KG1 (cell line): ENCODE measurements around the gene STBD1.
"Not testable (repeated sequence)": the region's sequence is repeated elsewhere in the genome, so short reads cannot be mapped to it uniquely, and the experiment has no call there.

Source experiments
- DNase-seq: peaks from one replicate; lab custom pipeline; 2025; lab: John Stamatoyannopoulos, UW

Gene STBD1

DNA sequence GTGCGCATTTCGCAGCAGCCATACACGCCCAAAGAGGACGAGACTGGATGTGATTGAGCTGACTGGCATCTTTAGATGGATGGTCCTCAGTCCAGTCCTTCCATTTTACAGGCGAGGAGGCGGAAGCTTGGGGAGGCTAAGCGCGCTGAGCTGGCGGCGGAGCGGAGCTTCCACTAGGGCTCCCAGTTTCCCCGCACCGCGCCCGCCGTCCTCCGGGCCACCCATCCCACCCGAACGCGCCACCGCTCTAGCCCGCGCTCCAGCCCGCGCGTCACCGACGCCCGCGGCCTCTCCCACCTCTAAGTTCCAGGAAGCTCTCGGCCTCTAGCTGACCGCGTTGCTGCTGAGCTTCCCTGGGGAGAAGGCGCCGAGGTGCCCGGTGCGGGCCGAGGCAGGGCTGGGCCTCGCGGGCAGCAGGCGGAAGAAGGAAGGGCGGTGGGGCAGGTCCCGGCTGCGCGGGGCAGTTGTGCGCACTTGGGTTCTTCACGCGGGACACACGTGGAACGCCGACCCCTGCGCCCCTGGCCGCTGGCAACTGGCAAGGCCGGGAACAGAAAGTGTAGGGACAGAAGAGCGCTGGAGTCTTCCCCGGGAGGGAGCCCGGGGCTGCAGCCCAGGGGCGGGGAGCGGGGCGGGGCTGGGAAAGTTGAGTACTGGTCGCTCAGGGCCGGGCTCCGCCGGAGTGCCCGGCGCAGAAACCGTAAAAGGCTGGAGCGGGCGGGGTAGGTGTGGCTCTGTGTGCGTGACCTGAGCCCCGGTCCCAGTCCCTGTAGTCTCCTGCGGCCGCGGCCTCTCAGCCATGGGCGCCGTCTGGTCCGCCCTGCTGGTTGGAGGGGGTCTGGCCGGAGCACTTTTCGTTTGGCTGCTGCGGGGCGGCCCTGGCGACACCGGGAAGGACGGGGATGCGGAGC, at the start of gene STBD1:
Gene STBD1, plus strand, starts transcription at position 763 of the 911 bp plus-strand sequence. Its CDS starts 37 bp downstream, at position 800.
- DNase-seq: peak; percentile 53

DNA sequence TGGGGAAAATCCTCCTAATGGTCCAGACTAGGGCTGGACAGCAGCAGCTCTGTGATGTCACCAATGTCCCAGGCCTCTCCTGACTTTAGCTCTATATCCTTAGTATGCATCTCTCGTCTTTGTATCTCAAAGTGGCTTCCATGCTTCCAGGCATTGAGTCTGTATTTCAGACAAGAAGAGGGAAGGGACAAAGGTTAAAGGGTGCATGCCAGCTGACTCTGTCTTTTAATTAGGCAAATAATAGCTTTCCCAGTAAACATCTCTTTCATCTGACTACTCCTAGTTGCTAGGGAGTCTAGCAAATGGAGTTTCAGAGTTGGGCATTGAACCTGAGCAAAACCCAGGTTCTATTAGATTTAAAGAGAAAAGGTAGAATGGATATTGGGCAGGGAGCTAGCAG, 49.6 kb upstream of the STBD1 start:
- no peak for DNase-seq

DNA sequence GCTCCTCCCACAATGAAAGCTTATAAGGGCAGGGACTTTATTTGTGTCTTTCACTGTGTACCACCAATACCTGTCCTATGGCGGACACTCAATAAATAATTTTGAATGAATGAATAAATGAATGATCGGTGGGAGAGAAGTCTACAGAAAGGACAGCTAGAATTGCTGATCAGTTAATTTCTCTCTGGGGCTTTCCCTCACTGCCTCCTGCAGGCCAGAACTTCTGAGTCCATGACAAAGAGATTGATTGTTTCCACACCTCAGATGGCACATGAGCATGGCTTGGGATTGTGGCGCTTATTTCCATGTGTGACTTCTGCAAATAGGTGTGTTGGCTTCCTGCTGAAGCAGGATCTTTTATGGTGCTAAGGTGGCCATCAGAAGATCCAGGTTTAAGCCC, 48.7 kb upstream of the STBD1 start:
- no peak for DNase-seq

DNA sequence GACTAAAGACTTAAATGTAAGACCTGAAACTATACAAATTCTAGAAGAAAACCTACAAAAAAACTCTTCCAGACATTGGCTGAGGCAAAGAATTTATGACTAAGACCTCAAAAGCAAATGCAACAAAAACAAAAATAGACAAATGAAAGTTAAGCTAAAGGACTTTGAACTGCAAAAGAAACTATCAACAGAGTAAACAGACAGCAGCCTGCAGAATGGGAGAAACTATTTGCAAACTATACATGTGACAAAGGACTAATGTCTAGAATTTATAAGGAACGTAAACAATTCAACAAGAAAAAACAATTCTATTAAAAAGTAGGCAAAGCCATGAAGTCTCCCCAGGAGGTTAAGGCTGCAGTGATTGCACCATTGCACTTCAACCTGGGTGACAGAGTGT, 46.0 kb upstream of the STBD1 start:
- no peak for DNase-seq

DNA sequence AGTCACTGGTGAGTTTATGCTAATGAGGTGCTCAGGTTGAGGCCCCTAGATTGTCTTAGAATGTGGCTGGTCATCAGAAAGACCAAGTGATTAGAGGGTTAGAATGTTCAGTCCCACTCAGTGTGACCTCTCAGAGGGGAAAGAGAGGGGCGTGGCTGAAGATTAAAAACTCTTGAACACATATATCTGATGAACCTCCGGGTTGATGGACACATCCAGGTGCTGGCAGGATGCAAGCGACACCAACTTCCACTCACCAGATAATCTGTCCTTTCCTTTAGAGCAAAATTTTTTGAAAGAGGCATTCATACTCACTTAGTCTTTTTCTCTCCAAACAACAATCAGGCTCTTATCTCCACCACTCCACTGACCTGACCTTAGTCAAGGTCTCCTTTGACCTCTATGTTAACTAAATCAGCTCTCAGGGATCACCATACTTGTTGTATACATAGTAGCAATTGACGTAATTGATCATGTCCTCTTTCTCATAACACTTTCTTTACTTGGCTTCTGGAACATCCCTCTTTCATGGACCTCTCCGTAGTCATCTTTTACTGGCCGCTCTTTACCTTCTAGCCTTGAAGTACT, 40.8 kb upstream of the STBD1 start:
- DNase-seq: no peak

DNA sequence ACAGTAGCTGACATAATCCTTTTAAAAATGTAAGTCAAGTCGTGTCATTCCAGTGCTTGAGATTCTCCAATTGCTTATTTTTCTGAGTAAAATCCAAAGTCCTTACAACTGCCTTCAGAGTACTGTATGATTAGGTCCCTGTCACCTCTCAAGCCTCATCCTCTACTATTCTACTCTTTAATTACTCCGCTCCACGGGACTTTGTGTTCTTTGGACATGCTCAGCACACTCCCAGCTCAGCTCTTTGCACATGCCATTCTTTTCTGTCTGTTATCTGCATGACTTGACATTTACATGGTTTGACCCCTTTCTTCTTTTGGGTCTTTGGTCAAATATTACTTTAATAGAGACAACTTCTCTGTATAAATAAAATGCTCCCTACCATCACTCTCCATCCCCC, 39.9 kb upstream of the STBD1 start:
- DNase-seq: no peak

DNA sequence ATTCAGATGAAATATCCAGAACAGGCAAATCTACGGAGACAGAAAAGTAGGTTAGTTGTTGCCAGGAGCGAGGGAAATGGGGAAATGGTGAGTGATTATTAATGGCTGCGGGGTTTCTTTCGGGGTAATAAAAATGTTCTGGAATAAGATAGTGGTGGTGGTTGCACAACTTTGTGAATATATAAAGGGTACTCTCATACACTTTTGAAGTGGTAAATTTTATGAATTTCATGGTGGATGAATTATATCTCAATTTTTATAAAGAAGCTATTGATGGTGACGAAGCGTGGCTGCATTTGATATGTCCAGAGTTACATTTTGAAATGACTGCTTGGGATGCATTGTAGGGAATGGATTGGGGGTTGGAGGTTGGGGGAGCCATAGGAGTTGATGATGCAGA, 38.7 kb upstream of the STBD1 start:
- DNase-seq: no peak

DNA sequence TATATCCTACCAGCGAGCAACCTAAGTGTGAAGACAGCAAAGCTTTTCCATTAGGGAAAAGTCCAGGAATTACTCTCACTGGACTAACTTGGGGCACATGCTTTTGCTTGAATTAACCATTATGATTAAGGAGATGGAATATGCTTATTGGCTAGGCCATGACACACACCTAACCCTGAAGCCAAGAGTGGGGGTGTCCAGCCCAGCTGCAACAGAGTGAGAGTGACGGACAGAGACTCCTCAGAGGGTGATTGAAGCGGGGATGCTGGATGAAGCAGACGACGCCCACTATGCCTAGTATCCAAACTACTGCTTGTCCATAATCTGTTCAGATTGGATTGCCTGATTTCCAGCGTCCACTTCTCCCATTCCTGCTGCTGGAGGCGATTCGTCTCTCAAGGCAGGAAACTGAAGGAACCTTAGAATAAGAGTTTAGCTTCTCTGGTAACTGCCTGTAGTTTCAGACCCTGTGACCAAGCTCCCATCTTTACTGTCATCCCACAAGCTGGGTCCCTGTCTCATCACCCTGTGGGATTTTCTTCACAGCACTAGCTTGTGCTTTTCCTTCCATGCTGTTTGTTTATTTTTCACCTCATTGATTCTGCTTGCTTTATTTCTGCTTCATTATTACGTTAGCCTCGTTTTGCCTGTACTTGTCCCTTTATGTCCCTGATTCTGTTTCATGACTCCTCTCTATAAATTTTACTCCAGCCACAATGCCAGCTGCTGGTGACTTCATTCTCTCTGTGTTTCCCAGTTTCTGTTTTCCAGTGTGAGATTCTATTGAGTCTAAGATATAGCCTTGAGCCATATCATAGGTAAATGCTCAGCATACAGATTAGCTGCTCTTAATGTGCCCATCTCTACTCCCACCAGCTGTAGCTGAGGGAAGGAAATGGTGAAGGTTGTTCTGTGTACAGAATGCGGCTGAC, 36.0 kb upstream of the STBD1 start:
- no peak for DNase-seq

DNA sequence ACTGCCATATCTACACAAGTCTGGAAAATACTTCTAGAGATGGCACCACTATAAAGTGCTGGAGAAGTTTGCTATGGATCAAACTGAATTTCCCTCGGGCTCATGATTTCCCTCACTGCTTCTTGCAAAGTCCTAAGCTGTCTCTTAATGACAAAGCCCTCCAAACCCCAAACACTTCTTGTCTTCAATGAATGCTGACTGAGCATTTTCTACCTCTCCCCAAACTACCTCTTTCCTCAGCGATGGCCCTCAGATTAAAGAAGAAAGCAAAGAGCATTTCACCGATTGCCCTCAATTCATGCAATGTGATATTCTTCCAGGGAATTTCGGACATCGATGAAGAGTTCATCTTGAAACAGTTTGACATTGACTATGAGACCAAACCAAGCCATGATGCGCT, 35.3 kb upstream of the STBD1 start:
- DNase-seq: no peak

DNA sequence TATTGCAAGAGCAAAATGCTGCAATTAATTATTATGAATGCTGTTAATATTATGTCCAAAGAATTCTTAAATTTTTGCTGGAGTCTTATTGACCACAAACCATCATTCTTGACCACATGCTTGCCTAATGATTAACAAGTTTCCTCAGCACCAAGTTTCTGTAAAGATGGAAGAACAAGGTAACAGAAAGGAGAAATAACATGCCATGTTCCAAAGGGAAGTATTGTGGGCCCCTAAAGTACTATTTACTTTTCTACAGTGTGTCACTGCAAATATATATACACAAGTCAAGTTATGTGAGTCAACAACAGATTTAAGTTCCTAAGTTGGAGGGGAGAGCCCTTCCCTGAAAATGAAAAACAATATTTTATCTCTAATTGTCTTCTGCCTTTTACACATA, 34.5 kb upstream of the STBD1 start:
- no peak for DNase-seq

DNA sequence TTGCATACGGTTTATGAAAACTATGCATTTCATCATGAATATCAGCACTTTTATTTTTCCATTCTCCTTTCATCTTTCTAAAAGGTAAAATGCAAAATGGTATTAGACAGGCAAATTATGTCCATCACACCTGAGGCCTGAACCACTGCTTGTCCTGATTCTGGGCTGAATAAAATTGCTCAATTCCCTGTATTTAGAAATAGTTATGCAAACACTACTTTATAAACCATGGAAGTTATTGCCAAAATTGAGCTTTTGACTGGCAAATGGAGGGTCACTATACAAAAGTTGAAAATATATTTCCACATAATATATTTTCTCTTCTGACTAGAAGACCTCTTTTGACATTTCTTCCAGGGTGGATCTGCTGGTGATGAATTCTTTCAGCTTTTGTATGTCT, 34.0 kb upstream of the STBD1 start:
- DNase-seq: no peak

DNA sequence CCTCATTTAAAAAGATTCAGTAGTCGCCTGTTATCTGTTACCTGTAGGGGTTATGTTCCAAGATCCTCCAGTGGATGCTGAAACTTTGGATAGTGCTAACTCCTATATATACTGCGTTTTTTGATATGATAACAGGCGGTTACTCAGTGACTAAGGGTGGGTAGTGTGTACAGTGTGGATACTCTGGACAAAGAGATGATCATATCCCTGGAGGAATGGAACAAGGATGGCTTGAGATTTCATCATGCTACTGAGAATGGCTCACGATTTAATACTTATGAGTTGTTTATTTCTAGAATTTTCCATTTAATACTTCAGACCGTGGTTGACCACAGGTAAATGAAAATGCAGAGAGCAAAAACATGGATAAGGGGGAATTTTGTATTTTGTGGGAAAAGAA, 33.5 kb upstream of the STBD1 start:
- no peak for DNase-seq

DNA sequence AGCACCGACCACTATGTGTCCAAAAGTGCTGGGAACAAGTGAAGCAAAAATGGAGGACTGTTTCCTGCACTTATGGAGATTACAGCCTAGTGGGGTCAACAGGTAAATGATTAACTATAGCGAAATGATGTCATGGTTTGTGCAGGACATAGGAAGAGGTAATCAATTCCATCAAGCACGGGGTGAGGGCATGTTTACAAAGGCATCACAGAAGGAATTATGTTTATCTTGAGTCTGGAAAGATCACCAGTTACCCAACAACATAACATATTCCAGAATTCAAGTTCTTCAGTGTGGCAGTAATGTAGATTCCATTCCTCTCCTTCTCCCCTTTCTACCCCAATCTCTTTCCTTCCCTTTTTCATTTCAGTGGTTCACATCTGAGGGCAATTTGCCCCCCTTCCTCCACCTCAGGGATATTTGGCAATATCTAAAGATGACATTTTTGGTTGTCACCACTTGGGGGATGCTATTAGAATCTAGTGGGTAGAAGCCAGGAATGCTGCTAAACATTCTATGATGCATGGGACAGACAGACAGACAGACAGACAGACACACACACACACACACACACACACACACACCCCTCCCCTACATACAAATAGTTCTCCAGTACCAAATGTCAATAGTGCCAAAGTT, 30.9 kb upstream of the STBD1 start:
- DNase-seq: no peak

DNA sequence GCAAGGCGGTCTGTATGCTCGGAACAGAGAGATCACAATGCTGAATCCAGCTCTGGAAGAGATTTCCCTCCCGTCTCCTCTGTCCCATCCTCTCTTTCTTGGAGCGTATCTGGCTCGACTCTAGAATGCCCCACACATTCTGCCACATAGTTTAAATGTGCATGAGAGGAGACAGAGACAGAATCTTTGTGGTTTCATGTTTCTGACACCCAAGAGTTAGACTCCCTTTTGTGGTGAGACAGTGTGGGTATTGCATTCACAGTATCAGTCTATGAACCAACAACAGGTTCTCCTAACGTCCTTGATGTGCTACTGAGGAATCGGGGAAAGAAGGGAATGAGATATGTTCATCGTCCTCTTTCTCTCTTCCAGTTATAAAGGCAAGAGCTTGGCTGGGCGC, 29.7 kb upstream of the STBD1 start:
- DNase-seq: no peak

DNA sequence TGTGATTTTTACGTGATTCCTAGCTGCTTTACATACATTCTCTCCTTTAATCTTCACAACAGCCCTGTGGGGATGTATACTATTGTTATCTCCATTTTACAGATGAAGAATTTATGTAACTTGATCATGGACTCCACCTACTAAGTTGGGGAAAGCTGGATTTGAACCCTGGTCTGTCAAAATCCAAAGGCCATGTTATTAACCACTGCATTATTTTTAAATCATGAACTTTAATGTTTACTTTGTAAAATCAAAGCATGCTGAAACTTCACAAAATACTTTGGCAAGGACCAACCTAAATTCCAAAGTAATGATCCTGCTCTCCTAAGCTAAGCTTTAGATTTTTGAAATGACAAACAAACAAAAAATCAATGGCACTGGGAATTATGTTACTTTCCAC, 28.9 kb upstream of the STBD1 start:
- DNase-seq: no peak

DNA sequence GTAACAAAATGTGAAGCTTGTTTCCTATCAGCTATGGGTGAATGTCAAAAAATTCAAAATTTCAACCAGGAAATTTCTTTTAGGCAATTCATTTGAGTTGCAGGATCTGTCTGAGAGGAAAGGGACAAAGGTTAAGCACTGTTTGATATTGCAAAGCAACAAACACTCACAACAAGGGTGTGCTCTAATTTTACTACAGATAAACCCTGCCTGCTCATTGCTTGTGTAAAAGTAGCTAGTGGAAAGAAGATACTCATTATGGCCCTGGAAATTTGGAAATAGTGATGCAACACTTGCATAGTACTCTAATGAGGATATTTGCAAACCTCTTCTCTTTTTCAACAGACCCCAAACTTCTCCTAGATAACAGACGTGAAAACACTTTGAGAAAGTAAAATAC, 27.9 kb upstream of the STBD1 start:
- DNase-seq: no peak

DNA sequence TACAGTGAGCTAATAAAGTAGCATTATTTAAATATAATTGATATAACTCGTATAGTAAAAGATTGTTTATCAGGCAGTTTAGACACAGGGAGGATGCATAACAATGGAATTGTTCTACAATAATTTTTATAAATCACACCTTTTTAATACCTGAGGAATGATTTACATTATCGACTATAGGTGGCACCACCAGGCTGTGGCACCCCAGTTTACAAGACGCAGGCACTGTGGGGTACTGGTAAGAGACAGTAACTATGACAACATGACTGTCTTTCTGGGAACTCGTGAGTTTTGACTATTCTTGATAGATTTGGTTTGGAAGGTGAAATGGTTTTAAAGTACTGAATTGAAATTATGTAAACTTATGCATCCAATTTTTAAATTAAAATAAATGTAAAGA, 27.1 kb upstream of the STBD1 start:
- no peak for DNase-seq

DNA sequence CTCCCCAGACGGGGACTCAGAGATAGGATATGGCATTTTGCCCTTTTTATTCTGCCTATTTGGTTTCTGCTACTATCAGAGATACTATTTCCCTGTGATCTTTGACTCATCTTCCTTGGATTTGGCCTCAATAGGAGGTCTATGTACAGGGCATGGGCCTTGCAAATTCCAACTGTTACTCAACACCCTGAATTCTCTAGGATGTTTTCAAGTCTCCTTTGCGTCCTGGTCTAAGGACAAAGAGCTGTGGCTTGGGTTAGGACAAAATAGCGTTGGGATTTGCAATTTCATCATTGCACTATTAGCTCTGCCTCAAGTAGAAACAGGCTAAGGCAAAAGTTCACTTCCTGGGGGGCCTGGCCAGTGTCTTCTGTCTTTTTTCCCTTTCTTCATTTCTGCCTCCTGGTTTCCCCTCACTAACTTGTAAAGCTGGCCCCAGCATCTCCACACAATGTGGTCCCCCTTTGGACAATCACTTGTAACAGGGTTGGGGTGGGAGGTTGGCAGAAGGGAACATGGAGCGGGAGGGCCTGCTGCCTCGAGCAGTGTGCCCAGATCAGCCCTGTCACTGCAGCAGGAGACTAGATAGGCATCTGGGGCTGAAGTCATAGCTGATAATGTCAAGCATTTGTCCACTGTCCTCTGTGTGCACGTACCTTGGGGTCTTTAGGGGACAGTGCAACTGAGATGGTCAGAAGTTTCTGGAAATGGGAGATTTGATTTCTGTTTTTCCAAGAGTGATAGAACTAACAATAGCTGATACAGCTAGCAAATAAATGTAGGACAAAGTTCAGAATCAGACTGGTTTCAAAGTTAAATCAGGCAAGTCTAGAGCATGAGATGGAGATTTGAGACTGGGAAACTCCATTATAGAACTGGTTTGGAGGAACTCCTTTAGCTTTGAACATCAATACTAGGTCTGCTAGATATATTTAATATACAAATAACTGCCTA, 25.8 kb upstream of the STBD1 start:
- no peak for DNase-seq

DNA sequence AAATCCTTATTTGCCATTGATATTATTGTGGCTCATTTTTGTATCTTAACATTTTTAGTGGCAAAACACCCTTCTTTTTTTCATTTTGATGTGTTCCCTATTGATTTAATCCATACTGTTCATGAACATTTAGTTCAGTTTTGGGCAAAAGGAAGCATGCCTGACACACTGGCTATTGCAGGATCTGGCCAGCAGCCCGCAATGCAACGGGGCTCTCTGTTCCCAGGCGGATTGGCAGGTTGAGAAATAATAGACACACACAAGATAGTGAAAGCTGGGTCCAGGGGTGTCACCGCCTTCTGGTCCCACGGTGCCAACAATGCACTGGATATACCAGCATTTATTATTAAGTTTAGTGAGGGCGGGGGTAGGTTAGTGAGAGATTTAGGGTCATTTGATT, 24.9 kb upstream of the STBD1 start:
- DNase-seq: not testable (repeated sequence)

DNA sequence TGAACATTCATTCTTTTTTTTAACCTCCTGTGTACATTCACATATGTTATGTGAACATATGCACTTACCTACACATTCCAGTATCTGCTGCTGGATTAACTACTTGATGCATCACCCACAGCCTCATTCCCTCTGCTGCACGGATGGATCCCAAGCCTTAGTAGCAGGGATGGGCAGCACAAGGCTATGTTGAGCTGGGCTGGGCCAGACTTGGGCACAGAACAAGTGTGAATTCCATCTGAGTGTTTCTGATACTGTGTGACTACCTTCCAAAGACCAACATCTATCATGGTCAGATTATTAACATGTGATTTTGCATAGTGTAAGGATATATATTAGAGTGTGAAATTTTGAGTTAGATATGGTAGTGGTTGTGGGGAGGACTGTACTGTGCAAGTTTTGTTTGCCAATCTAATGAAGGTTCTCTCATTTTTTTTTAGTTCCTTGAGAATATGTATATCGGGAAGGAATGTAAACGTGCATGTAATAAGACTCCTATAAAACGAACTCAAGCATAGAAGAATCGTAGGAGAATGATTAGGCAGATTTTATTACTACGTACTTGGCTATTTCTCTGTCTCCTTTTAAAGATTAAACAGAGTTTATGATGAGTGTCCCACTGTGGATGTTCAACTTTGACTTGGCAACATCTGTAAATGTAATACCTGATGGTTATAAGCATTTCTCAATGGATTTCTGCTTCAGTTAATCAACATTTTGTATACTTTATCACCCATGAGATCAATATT, 23.4 kb upstream of the STBD1 start:
- DNase-seq: no peak
